Measurements from ENCODE around the gene RPTOR. TPM values are rescaled to one million over a fixed set of nuclear protein-coding genes. Genes with fewer than 3 reads are reported as not detected.

RPTOR gene
- total RNA-seq, 4 donors from 2014 or later: 47.6 to 56.9 (median 55.4) TPM

- ATAC-seq: no peak
- DNase-seq: no peak
- H3K36me3 ChIP-seq: no peaks in the 10 kb centered on the region
- in situ Hi-C loops (cut with MboI; ENCODE audit: low sequenced_read_pairs in 4 of 4): no loop called here
- H3K9me3 ChIP-seq: no peaks in the 10 kb centered on the region
- no peak overlapping the region for H3K4me3 ChIP-seq
- intact Hi-C loops (cut with DNase I; ENCODE audit: low total_unique reads): no loop called here
- no peak for TF ChIP-seq POLR2A (IDR thresholded peaks at IDR 0.05)
- no peak for TF ChIP-seq CTCF (IDR thresholded peaks at IDR 0.05 in 4 of 5, conservative IDR thresholded peaks at IDR 0.05 in 1 of 5)
- H3K4me1 ChIP-seq: peaks cover 19 to 23% of the 10 kb centered on the region in 2 donors
- H3K27ac ChIP-seq: no peak overlapping the region
- no peaks in the 10 kb centered on the region for H3K27me3 ChIP-seq
Measured at GRCh38 chr17:80720610-80721577, 176.3 kb downstream of the RPTOR start.

- in situ Hi-C loops (cut with MboI; ENCODE audit: low sequenced_read_pairs in 4 of 4) (no loop called here), intact Hi-C loops (cut with DNase I; ENCODE audit: low total_unique reads) (no loop called here)
- TF ChIP-seq CTCF (IDR thresholded peaks at IDR 0.05 in 4 of 5, conservative IDR thresholded peaks at IDR 0.05 in 1 of 5) (no peak), POLR2A (IDR thresholded peaks at IDR 0.05) (no peak)
- Histone ChIP-seq H3K36me3 (no peaks in the 10 kb centered on the region), H3K4me3 (no peak overlapping the region), H3K27ac (no peak overlapping the region), H3K9me3 (no peaks in the 10 kb centered on the region), H3K4me1 (peaks cover 24 to 35% of the 10 kb centered on the region in 2 donors), H3K27me3 (no peaks in the 10 kb centered on the region)
- DNase-seq (no peak), ATAC-seq (no peak)
Measured at GRCh38 chr17:80722661-80723060, 178.0 kb downstream of the RPTOR start.

- ATAC-seq: peak in 1 of 2 donors; percentile 65
- peak in 1 of 2 donors; percentile 66 for DNase-seq
- TF ChIP-seq CTCF (IDR thresholded peaks at IDR 0.05 in 4 of 5, conservative IDR thresholded peaks at IDR 0.05 in 1 of 5) (no peak), POLR2A (IDR thresholded peaks at IDR 0.05) (no peak)
- no peak overlapping the region for H3K4me3 ChIP-seq
- H3K27ac ChIP-seq: peak overlapping the region; percentile 38 to 70 (median 55)
- no peaks in the 10 kb centered on the region for H3K9me3 ChIP-seq
- H3K4me1 ChIP-seq: peaks cover 43 to 56% of the 10 kb centered on the region in 2 donors
- H3K27me3 ChIP-seq: no peaks in the 10 kb centered on the region
- no peaks in the 10 kb centered on the region for H3K36me3 ChIP-seq
- in situ Hi-C loops (cut with MboI; ENCODE audit: low sequenced_read_pairs in 4 of 4) (no loop called here), intact Hi-C loops (cut with DNase I; ENCODE audit: low total_unique reads) (no loop called here)
Measured at GRCh38 chr17:80724775-80725266, 180.2 kb downstream of the RPTOR start.

GRCh38 chr17:80725517-80725916 lies 180.9 kb downstream of the RPTOR start:
- ATAC-seq (peak in 1 of 2 donors; percentile 19), DNase-seq (no peak)
- intact Hi-C loops (cut with DNase I; ENCODE audit: low total_unique reads) (no loop called here), in situ Hi-C loops (cut with MboI; ENCODE audit: low sequenced_read_pairs in 4 of 4) (no loop called here)
- peak overlapping the region; percentile 38 to 70 (median 55) for H3K27ac ChIP-seq
- H3K4me3 ChIP-seq: no peak overlapping the region
- no peaks in the 10 kb centered on the region for H3K27me3 ChIP-seq
- no peaks in the 10 kb centered on the region for H3K36me3 ChIP-seq
- H3K9me3 ChIP-seq: no peaks in the 10 kb centered on the region
- TF ChIP-seq CTCF (IDR thresholded peaks at IDR 0.05 in 4 of 5, conservative IDR thresholded peaks at IDR 0.05 in 1 of 5) (no peak), POLR2A (IDR thresholded peaks at IDR 0.05) (no peak)
- H3K4me1 ChIP-seq: peaks cover 43 to 61% of the 10 kb centered on the region in 2 donors

All from gastrocnemius medialis (tissue), 4 donors.